Stomach (tissue), 9 donors: ENCODE measurements around the gene CDK5. TPM values are rescaled to one million over a fixed set of nuclear protein-coding genes. Genes with fewer than 3 reads are reported as not detected.

ENCODE experiments used
- DNase-seq, 2 donors: peaks; one replicate each; pipeline versions ENCODE4 v3.0.0 to v3.0.0-alpha.2; 2013 to 2019
- H3K27ac ChIP-seq, 5 donors: fragments of 200-600 bp in 4 of 5; sonication (generic) in 4 of 5; one replicate each; pipeline ENCODE4 v1.5.1; 2013 to 2019; ENCODE audit warnings: mild to moderate bottlenecking in 1 of 5, moderate library complexity in 1 of 5
- H3K27me3 ChIP-seq, 3 donors: fragments of 200-600 bp; sonication (generic); one replicate each; pipeline ENCODE4 v1.5.1; 2017 to 2019; ENCODE audit warnings: mixed run types in 1 of 3
- H3K36me3 ChIP-seq, 4 donors: fragments of 200-600 bp; sonication (generic); 1 replicate in 3 of 4; 2 replicates in 1 of 4; pipeline ENCODE4 v1.5.1; 2016 to 2019
- H3K4me1 ChIP-seq, 4 donors: fragments of 200-600 bp; sonication (generic); one replicate each; pipeline ENCODE4 v1.5.1; 2016 to 2019
- H3K4me3 ChIP-seq, 4 donors: fragments of 200-600 bp; sonication (generic) in 3 of 4; one replicate each; pipeline ENCODE4 v1.5.1; 2016 to 2019; ENCODE audit warnings: mild to moderate bottlenecking in 1 of 4
- H3K9me3 ChIP-seq, 4 donors: fragments of 200-600 bp; sonication (generic); one replicate each; pipeline ENCODE4 v1.5.1; 2016 to 2019
- CTCF ChIP-seq, 7 experiments: fragments of 450-650 bp in 4 of 7; fragments of 200-600 bp in 3 of 7; sonication (generic) in 3 of 7; IDR thresholded peaks; one replicate each; pipeline ENCODE4 v1.5.1; 2016 to 2019; ENCODE audit warnings: antibody characterized with exemption in 7 of 7, control low read depth in 2 of 7, mild to moderate bottlenecking in 1 of 7
- EP300 ChIP-seq: sonication (generic); formaldehyde crosslinking; IDR thresholded peaks from one replicate; pipeline ENCODE4 v1.6.1; 2017; ENCODE audit warnings: antibody characterized with exemption
- POLR2A ChIP-seq, 4 donors: fragments of 450-650 bp; IDR thresholded peaks; one replicate each; pipeline ENCODE4 v1.6.1; 2016; ENCODE audit warnings: antibody characterized with exemption in 4 of 4, control low read depth in 2 of 4, mild to moderate bottlenecking in 1 of 4, moderate library complexity in 1 of 4
- POLR2AphosphoS5 ChIP-seq, 3 donors: sonication (generic); formaldehyde crosslinking; IDR thresholded peaks; one replicate each; pipeline ENCODE4 v1.6.1; 2016; ENCODE audit warnings: antibody characterized with exemption in 3 of 3
- WGBS, 5 donors: extraction: QIAGEN DNeasy Blood & Tissue Kit in 3 of 5; methylation state at CpG; one replicate each; pipeline versions ENCODE4 v1.1.5 to v1.1.7; 2013 to 2018; 5-methylcytosine and 5-hydroxymethylcytosine counted together
- intact Hi-C: fragments of 100-400 bp; cut with DNase I; formaldehyde crosslinking; loops from one replicate; pipeline ENCODE4 v1.15.1; 2023; ENCODE audit warnings: low total_unique reads
- polyA plus RNA-seq, 3 donors: library from polyadenylated mRNA; stranded (reverse); fragments of 200-250 nt; gene quantifications; one replicate each; pipeline ENCODE4 v1.2.3, GENCODE V29; 2013
- total RNA-seq, 5 donors: library from RNA; depleted of rRNA; stranded (reverse); fragments of >200 nt; gene quantifications; one replicate each; pipeline versions ENCODE4 v1.1.0 to v1.2.3, GENCODE V29; 2014 to 2016
- donor health status: healthy with polysubstance abuse.
- donor health status: Bipolar disorder and iron deficiency.
- donor health status: healthy.

CDK5 gene
- total and polyA plus RNA-seq, 8 donors = 0.87 to 46.1 (median 11.8) TPM; not detected in 1

GRCh38 chr7:151091431-151091830 lies 33.7 kb upstream of the CDK5 start:
- Histone ChIP-seq H3K4me3 (no peak overlapping the region), H3K36me3 (peaks cover 0 to 13% (median 7%) of the 10 kb centered on the region in 4 donors), H3K9me3 (no peaks in the 10 kb centered on the region), H3K27ac (peak overlapping the region in 2 of 5 donors; percentile 86 to 97), H3K27me3 (no peaks in the 10 kb centered on the region), H3K4me1 (peaks cover 28 to 74% (median 60%) of the 10 kb centered on the region in 4 donors)
- WGBS, 5 donors = 48 to 58% (median 50%) methylated on average over 6 of the region's 6 CpGs
- intact Hi-C loops = no loop called here
- DNase-seq = peak in 1 of 2 donors; percentile 48
- TF ChIP-seq POLR2A (IDR thresholded peaks at IDR 0.05) (no peak), POLR2AphosphoS5 (IDR thresholded peaks at IDR 0.05) (no peak), EP300 (no peak), CTCF (IDR thresholded peaks at IDR 0.05) (peak in 3 of 7 experiments; percentile 29 to 40 (median 32))

GRCh38 chr7:151091003-151091402 lies 33.3 kb upstream of the CDK5 start:
- WGBS, 5 donors = 78 to 94% (median 92%) methylated on average over 3 to 7 of the region's 7 CpGs
- Histone ChIP-seq H3K4me3 (no peak overlapping the region), H3K27me3 (no peaks in the 10 kb centered on the region), H3K36me3 (peaks cover 0 to 12% (median 7%) of the 10 kb centered on the region in 4 donors), H3K4me1 (peaks cover 28 to 70% (median 60%) of the 10 kb centered on the region in 4 donors), H3K27ac (peak overlapping the region in 3 of 5 donors; percentile 86 to 97 (median 90)), H3K9me3 (no peaks in the 10 kb centered on the region)
- TF ChIP-seq POLR2A (IDR thresholded peaks at IDR 0.05) (no peak), EP300 (no peak), CTCF (IDR thresholded peaks at IDR 0.05) (no peak), POLR2AphosphoS5 (IDR thresholded peaks at IDR 0.05) (no peak)
- intact Hi-C loops = no loop called here
- peak in 1 of 2 donors; percentile 2 for DNase-seq

DNA sequence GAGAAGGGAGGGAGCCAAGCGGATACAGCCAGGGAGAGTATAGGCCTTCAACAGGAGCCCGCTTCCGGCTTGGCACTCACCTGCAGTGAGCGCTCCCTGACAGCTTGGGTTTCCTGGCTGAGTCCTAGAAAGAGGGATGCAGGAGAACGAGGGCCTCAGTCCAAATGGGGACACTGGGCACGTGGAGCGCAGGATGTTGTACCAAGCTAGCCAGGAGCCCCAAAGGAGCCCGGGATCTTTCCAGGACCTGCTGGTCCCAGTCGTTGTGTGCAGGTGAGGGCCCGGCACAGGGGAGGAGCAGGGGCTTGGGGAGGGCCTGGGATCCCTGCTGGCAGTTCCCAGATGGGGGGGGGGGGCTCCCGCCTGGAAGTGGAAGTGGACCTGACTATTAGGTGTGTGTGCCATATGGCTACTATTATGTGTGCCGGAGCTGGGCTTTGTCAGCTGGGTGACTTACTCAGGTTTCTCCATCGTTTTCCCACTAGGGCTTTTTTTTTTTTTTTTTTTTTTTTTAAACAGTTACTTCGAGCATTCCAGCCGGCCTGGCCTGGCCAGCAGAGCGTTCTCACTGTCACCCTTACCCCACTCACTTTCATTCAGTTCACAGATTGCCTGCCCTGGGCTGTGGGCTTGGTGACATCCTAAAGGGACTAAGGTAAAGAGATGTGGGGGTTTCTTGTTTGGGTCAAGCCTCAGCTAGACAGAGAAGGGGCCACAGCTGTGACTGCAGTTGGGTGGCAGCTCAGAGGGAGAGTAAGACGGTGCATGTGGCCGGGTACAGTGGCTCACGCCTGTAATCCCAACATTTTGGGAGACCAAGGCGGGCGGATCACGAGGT lies 32.4 kb upstream of the CDK5 start:
- H3K36me3 ChIP-seq = peaks cover 0 to 12% (median 7%) of the 10 kb centered on the region in 4 donors
- H3K4me1 ChIP-seq = peaks cover 35 to 77% (median 65%) of the 10 kb centered on the region in 4 donors
- no peak for TF ChIP-seq EP300
- TF ChIP-seq POLR2AphosphoS5 (IDR thresholded peaks at IDR 0.05) = no peak
- no peak for TF ChIP-seq POLR2A (IDR thresholded peaks at IDR 0.05)
- intact Hi-C loops = no loop called here
- DNase-seq = no peak
- H3K9me3 ChIP-seq = no peaks in the 10 kb centered on the region
- no peaks in the 10 kb centered on the region for H3K27me3 ChIP-seq
- 64 to 74% (median 65%) methylated on average over 19 to 22 of the region's 22 CpGs for WGBS, 5 donors
- peak overlapping the region; percentile 84 to 97 (median 90) for H3K27ac ChIP-seq
- peak overlapping the region; percentile 74 to 93 (median 86) for H3K4me3 ChIP-seq

DNA sequence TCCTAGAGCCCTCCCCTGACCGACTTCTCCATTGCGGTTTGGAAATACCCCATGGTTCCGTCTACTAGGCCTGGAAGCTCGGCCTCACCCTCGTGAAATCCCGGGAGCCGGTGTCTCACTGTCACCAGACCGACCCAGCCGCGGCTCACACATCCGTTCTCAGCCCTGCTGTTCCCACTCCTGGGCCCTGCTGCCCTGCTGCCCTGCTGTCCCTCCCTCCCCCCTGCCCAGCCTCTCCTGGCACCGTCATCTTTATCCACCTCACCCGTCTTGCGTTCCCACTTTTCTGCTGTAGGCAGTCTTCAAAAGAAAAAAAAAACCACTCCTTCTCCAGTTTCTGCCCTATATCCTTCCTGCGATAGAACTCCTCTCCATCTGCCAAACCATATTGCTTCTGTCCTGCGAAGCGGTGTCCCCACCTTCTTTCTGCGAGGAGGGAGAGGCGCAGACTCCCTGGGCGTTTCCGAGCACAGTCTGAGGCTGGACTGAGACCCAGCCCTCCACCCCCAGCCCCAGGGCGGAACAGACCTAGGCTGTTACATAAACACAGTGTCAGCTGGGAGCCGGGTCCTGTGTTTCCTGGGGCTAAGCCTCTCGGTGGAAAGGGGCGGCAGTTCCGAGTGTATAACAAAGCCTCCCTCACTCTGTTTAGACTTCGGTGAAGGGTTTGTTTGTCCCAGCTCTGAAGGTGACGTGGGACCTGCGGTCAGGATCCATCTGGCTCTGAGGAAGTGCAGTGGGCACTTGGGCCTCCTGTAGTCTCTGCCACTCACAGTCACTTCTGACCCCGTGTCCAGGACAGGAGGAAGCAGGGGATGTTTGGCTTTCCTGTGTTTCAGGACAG lies 31.4 kb upstream of the CDK5 start:
- H3K27ac ChIP-seq = peak overlapping the region; percentile 84 to 97 (median 90)
- WGBS, 5 donors = 13 to 34% (median 16%) methylated on average over 30 of the region's 30 CpGs
- peak; percentile 62 to 91 for DNase-seq

More for the DNA sequence above, 31.4 kb upstream of the CDK5 start:
- Histone ChIP-seq H3K4me3 (peak overlapping the region; percentile 74 to 93 (median 86)), H3K9me3 (no peaks in the 10 kb centered on the region), H3K36me3 (peaks cover 0 to 12% (median 7%) of the 10 kb centered on the region in 4 donors), H3K27me3 (no peaks in the 10 kb centered on the region), H3K4me1 (peaks cover 35 to 81% (median 66%) of the 10 kb centered on the region in 4 donors)
- no peak for TF ChIP-seq CTCF (IDR thresholded peaks at IDR 0.05)
- TF ChIP-seq POLR2AphosphoS5 (IDR thresholded peaks at IDR 0.05) = peak in 2 of 3 donors; percentile 6 to 34
- intact Hi-C loops = no loop called here
